K562 (cell line): Measurements from ENCODE around the gene SLC7A11. TPM values are rescaled to one million over a fixed set of nuclear protein-coding genes. Genes with fewer than 3 reads are reported as not detected.

Source experiments
- ADNP ChIP-seq: fragments of 200-800 bp; sonication (Bioruptor generic); IDR thresholded peaks from 2 replicates; pipeline ENCODE4 v1.6.1; 2016; ENCODE audit warnings: missing genetic modification characterization, missing compliant biosample characterization
- AFF1 ChIP-seq, 2 experiments: fragments of 450-650 bp; IDR thresholded peaks; 2 replicates each; pipeline ENCODE4 v1.6.1; 2018; ENCODE audit warnings: mild to moderate bottlenecking in 2 of 2, low read depth in 1 of 2; ENCODE audit not compliant: partially characterized antibody in 2 of 2
- ARID1B ChIP-seq: fragments of 450-650 bp; IDR thresholded peaks from 2 replicates; pipeline ENCODE4 v1.6.1; 2016; ENCODE audit warnings: antibody characterized with exemption, mild to moderate bottlenecking, inconsistent platforms
- ASH1L ChIP-seq: fragments of 450-650 bp; IDR thresholded peaks from 2 replicates; pipeline ENCODE4 v1.6.1; 2018; ENCODE audit warnings: borderline replicate concordance, mild to moderate bottlenecking, low read depth; ENCODE audit not compliant: partially characterized antibody
- BCOR ChIP-seq: fragments of 450-650 bp; IDR thresholded peaks from 2 replicates; pipeline ENCODE4 v1.6.1; 2016
- BDP1 ChIP-seq: IDR thresholded peaks from 3 replicates; pipeline ENCODE4 v1.6.1; 2011; ENCODE audit not compliant: insufficient read length, insufficient read depth
- C11orf30 ChIP-seq: fragments of 450-650 bp; IDR thresholded peaks from 2 replicates; pipeline ENCODE4 v1.6.1; 2016; ENCODE audit warnings: low read depth, mild to moderate bottlenecking
- HMBOX1 ChIP-seq: sonication (generic); IDR thresholded peaks from 2 replicates; pipeline ENCODE4 v1.6.1; 2016
- KLF1 ChIP-seq: fragments of 450-650 bp; IDR thresholded peaks from 2 replicates; pipeline ENCODE4 v1.6.1; 2016; ENCODE audit warnings: missing genetic modification characterization, missing compliant biosample characterization
- KLF10 ChIP-seq: fragments of 250-450 bp; sonication (Bioruptor Pico); IDR thresholded peaks from 2 replicates; pipeline ENCODE4 v1.6.1; 2021; ENCODE audit warnings: matching md5 sums
- MBD2 ChIP-seq: sonication (generic); IDR thresholded peaks from 2 replicates; pipeline ENCODE4 v1.6.1; 2016; ENCODE audit warnings: low read depth, borderline replicate concordance
- MXI1 ChIP-seq: IDR thresholded peaks from 2 replicates; pipeline ENCODE4 v1.6.1; 2011; ENCODE audit warnings: low read depth, mild to moderate bottlenecking, improper control_type of control experiment, low read length
- NFIX ChIP-seq: fragments of 250-450 bp; sonication (Bioruptor Pico); IDR thresholded peaks from 2 replicates; pipeline ENCODE4 v1.4.0; 2020; ENCODE audit warnings: low read depth, mild to moderate bottlenecking, moderate library complexity
- RBM17 ChIP-seq: fragments of 200-400 bp; formaldehyde crosslinking; IDR thresholded peaks from 2 replicates; pipeline ENCODE4 v1.6.1; 2017; ENCODE audit warnings: low read depth, mild to moderate bottlenecking, low read length, borderline replicate concordance
- SMAD2 ChIP-seq: fragments of 150-350 bp; IDR thresholded peaks from 2 replicates; pipeline ENCODE4 v1.6.1; 2014; ENCODE audit warnings: low read depth, mild to moderate bottlenecking, low read length
- TBL1XR1 ChIP-seq, 2 experiments: IDR thresholded peaks; 2 replicates each; pipeline ENCODE4 v1.6.1; 2012; ENCODE audit warnings: improper control_type of control experiment in 2 of 2, low read length in 2 of 2, mild to moderate bottlenecking in 1 of 2
- TBP ChIP-seq: optimal IDR thresholded peaks from 2 replicates; pipeline ENCODE3; 2011; ENCODE audit warnings: low read depth, low read length, improper control_type of control experiment
- YBX1 ChIP-seq: fragments of 450-650 bp; IDR thresholded peaks from 2 replicates; pipeline ENCODE4 v1.7.1; 2016; ENCODE audit warnings: mild to moderate bottlenecking
- ZC3H11A ChIP-seq: IDR thresholded peaks from 2 replicates; pipeline ENCODE4 v1.6.1; 2012; ENCODE audit warnings: low read depth, low read length, improper control_type of control experiment
- ZFP1 ChIP-seq: fragments of 450-650 bp; formaldehyde crosslinking; IDR thresholded peaks from 2 replicates; pipeline ENCODE4 v1.4.0; 2020; ENCODE audit warnings: mild to moderate bottlenecking, mixed read lengths
- ZNF165 ChIP-seq: fragments of 250-450 bp; sonication (Bioruptor Pico); IDR thresholded peaks from 2 replicates; pipeline ENCODE4 v1.4.0; 2020; ENCODE audit warnings: borderline replicate concordance
- ZNF717 ChIP-seq: fragments of 250-450 bp; sonication (Bioruptor Pico); IDR thresholded peaks from 2 replicates; pipeline ENCODE4 v1.5.0; 2021
- ZNF778 ChIP-seq: fragments of 450-650 bp; formaldehyde crosslinking; IDR thresholded peaks from 2 replicates; pipeline ENCODE4 v1.4.0; 2020; ENCODE audit warnings: mild to moderate bottlenecking, moderate library complexity
- polyA plus RNA-seq, 8 experiments: library from polyadenylated mRNA; depleted of rRNA in 4 of 8; stranded (reverse) in 5 of 8; unstranded in 3 of 8; fragments of >200 nt; fragmentation: Nextera tagmentation in 2 of 8; fragmentation: Illumina TruSeq in 1 of 8; extraction: Ambion mirVana in 2 of 8; extraction: Trizol in 1 of 8; gene quantifications; 2 replicates each; pipeline versions ENCODE4 v1.2.1 to v1.2.3, GENCODE V29; 2011 to 2014; ENCODE audit warnings: inconsistent platforms in 1 of 8, missing spikeins in 1 of 8
- total RNA-seq, 7 experiments: library from RNA; depleted of rRNA in 6 of 7; stranded (reverse); fragments of >200 nt in 6 of 7; fragmentation: Illumina TruSeq in 2 of 7; extraction: Trizol in 2 of 7; gene quantifications; 2 replicates each; pipeline versions ENCODE4 v1.2.1 to v1.2.3, GENCODE V29; 2011 to 2021; ENCODE audit warnings: low replicate concordance in 1 of 7
- TF ChIP-seq, protein P1 (sequence below): sonication (generic); formaldehyde crosslinking; IDR thresholded peaks from 2 replicates; pipeline ENCODE4 v1.9.0; 2022; ENCODE audit warnings: mild to moderate bottlenecking, missing genetic modification reagents

Gene SLC7A11
- total and polyA plus RNA-seq, 9 of the 15 experiments (the other 6 are each of a cell fraction or from before 2014, with no cell fraction given): 4.5 to 26.1 (median 13.5) TPM

- TF ChIP-seq AFF1 (IDR thresholded peaks at IDR 0.05; ENCODE audit: low read depth in 1 of 2, partially characterized antibody in 2 of 2): peak; percentile 88 to 92
- TF ChIP-seq ZNF165 (CRISPR knock-in tag): no peak
- TF ChIP-seq ASH1L: peak; percentile 54
- no peak for TF ChIP-seq RBM17
- TF ChIP-seq, protein P1, sequence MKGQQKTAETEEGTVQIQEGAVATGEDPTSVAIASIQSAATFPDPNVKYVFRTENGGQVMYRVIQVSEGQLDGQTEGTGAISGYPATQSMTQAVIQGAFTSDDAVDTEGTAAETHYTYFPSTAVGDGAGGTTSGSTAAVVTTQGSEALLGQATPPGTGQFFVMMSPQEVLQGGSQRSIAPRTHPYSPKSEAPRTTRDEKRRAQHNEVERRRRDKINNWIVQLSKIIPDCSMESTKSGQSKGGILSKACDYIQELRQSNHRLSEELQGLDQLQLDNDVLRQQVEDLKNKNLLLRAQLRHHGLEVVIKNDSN (CRISPR knock-in tag): no peak
- TF ChIP-seq MBD2: no peak
- no peak for TF ChIP-seq SMAD2
- no peak; the same call in 1 of the 2 replicates for TF ChIP-seq ADNP (tag)
- TF ChIP-seq ZFP1 (CRISPR knock-in tag): no peak
- no peak for TF ChIP-seq ZNF778 (CRISPR knock-in tag)
- peak in 1 of 2 experiments; percentile 83; a peak in 1 of 4 replicates for TF ChIP-seq TBL1XR1 (IDR thresholded peaks at IDR 0.05; ENCODE audit: low read length in 2 of 2)
- TF ChIP-seq C11orf30: peak; percentile 94
- peak; percentile 85 for TF ChIP-seq HMBOX1
- TF ChIP-seq YBX1: no peak
- no peak for TF ChIP-seq ZC3H11A
- TF ChIP-seq KLF10 (CRISPR knock-in tag): no peak
- no peak; the same call in 1 of the 2 replicates for TF ChIP-seq BCOR
- no peak for TF ChIP-seq KLF1
- TF ChIP-seq ZNF717 (CRISPR knock-in tag): no peak
- TF ChIP-seq ARID1B: peak; percentile 34; the same call in 1 of the 2 replicates
- no peak; the same call in 1 of the 2 replicates for TF ChIP-seq MXI1
- no peak for TF ChIP-seq NFIX (CRISPR knock-in tag)
- no peak for TF ChIP-seq BDP1
- peak; percentile 97 for TF ChIP-seq TBP
These were observed at the start of gene SLC7A11 (continued) for GRCh38 chr4:138242076-138242833.
